ENCODE results near the gene BORCS6.

- TF ChIP-seq, protein P1, sequence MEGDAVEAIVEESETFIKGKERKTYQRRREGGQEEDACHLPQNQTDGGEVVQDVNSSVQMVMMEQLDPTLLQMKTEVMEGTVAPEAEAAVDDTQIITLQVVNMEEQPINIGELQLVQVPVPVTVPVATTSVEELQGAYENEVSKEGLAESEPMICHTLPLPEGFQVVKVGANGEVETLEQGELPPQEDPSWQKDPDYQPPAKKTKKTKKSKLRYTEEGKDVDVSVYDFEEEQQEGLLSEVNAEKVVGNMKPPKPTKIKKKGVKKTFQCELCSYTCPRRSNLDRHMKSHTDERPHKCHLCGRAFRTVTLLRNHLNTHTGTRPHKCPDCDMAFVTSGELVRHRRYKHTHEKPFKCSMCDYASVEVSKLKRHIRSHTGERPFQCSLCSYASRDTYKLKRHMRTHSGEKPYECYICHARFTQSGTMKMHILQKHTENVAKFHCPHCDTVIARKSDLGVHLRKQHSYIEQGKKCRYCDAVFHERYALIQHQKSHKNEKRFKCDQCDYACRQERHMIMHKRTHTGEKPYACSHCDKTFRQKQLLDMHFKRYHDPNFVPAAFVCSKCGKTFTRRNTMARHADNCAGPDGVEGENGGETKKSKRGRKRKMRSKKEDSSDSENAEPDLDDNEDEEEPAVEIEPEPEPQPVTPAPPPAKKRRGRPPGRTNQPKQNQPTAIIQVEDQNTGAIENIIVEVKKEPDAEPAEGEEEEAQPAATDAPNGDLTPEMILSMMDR (conservative IDR thresholded peaks at IDR 0.05 in 1 of 2, IDR thresholded peaks at IDR 0.05 in 1 of 2; ENCODE audit: extremely low read depth in 1 of 2, insufficient read depth in 1 of 2, low read depth in 1 of 2, low read length in 2 of 2): no peak
- TF ChIP-seq EZH2 (IDR thresholded peaks at IDR 0.05; ENCODE audit: borderline replicate concordance, low read length): no peak
Observed at GRCh38 chr17:8147141-8147804, 42.7 kb downstream of the BORCS6 start.
